ENCODE results near the gene HBS1L.
A peak's percentile ranks its signal among the peaks of the same experiment; 100 is the strongest.

HBS1L gene

GRCh38 chr6:135089901-135090300, 35.3 kb upstream of the HBS1L start:
- Histone ChIP-seq H3K27me3 (ENCODE audit: control insufficient read depth in 2 of 2, insufficient read depth in 2 of 2, low read length in 2 of 2) (no peaks in the 10 kb centered on the region), H3K9ac (ENCODE audit: low read depth in 1 of 2, low read length in 2 of 2) (no peak overlapping the region), H3K9me3 (ENCODE audit: control insufficient read depth in 2 of 2, low read length in 2 of 2) (no peaks in the 10 kb centered on the region), H3K4me1 (ENCODE audit: control insufficient read depth in 2 of 2, insufficient read depth in 2 of 2, low read length in 2 of 2) (no peaks in the 10 kb centered on the region), H3K4me3 (ENCODE audit: low read length in 2 of 2) (no peak overlapping the region), H3K36me3 (ENCODE audit: control insufficient read depth in 2 of 2, insufficient read depth in 2 of 2, low read length in 2 of 2) (no peaks in the 10 kb centered on the region), H3K27ac (ENCODE audit: low read depth in 2 of 2, low read length in 2 of 2) (no peak overlapping the region)

GRCh38 chr6:135088818-135089809, 34.5 kb upstream of the HBS1L start:
- Histone ChIP-seq H3K27ac (ENCODE audit: low read depth in 2 of 2, low read length in 2 of 2) (no peak overlapping the region), H3K27me3 (ENCODE audit: control insufficient read depth in 2 of 2, insufficient read depth in 2 of 2, low read length in 2 of 2) (no peaks in the 10 kb centered on the region), H3K9me3 (ENCODE audit: control insufficient read depth in 2 of 2, low read length in 2 of 2) (no peaks in the 10 kb centered on the region), H3K9ac (ENCODE audit: low read depth in 1 of 2, low read length in 2 of 2) (no peak overlapping the region), H3K36me3 (ENCODE audit: control insufficient read depth in 2 of 2, insufficient read depth in 2 of 2, low read length in 2 of 2) (no peaks in the 10 kb centered on the region), H3K4me3 (ENCODE audit: low read length in 2 of 2) (peak overlapping the region in 1 of 2 donors; percentile 63), H3K4me1 (ENCODE audit: control insufficient read depth in 2 of 2, insufficient read depth in 2 of 2, low read length in 2 of 2) (no peaks in the 10 kb centered on the region)

- Histone ChIP-seq H3K4me3 (ENCODE audit: low read length in 2 of 2) (no peak overlapping the region), H3K27ac (ENCODE audit: low read depth in 2 of 2, low read length in 2 of 2) (no peak overlapping the region), H3K4me1 (ENCODE audit: control insufficient read depth in 2 of 2, insufficient read depth in 2 of 2, low read length in 2 of 2) (no peaks in the 10 kb centered on the region)
These were observed 33.7 kb upstream of the HBS1L start for GRCh38 chr6:135088281-135088680.

GRCh38 chr6:135087803-135088202, 33.2 kb upstream of the HBS1L start:
- H3K9ac ChIP-seq (ENCODE audit: low read depth in 1 of 2, low read length in 2 of 2) = no peak overlapping the region
- no peaks in the 10 kb centered on the region for H3K9me3 ChIP-seq (ENCODE audit: control insufficient read depth in 2 of 2, low read length in 2 of 2)
- no peak overlapping the region for H3K4me3 ChIP-seq (ENCODE audit: low read length in 2 of 2)
- H3K27ac ChIP-seq (ENCODE audit: low read depth in 2 of 2, low read length in 2 of 2) = no peak overlapping the region
- H3K27me3 ChIP-seq (ENCODE audit: control insufficient read depth in 2 of 2, insufficient read depth in 2 of 2, low read length in 2 of 2) = no peaks in the 10 kb centered on the region
- H3K4me1 ChIP-seq (ENCODE audit: control insufficient read depth in 2 of 2, insufficient read depth in 2 of 2, low read length in 2 of 2) = no peaks in the 10 kb centered on the region
- H3K36me3 ChIP-seq (ENCODE audit: control insufficient read depth in 2 of 2, insufficient read depth in 2 of 2, low read length in 2 of 2) = no peaks in the 10 kb centered on the region

More at GRCh38 chr6:135088281-135088680, 33.7 kb upstream of the HBS1L start:
- Histone ChIP-seq H3K36me3 (ENCODE audit: control insufficient read depth in 2 of 2, insufficient read depth in 2 of 2, low read length in 2 of 2) (no peaks in the 10 kb centered on the region), H3K9ac (ENCODE audit: low read depth in 1 of 2, low read length in 2 of 2) (no peak overlapping the region), H3K27me3 (ENCODE audit: control insufficient read depth in 2 of 2, insufficient read depth in 2 of 2, low read length in 2 of 2) (no peaks in the 10 kb centered on the region), H3K9me3 (ENCODE audit: control insufficient read depth in 2 of 2, low read length in 2 of 2) (no peaks in the 10 kb centered on the region)

GRCh38 chr6:135087403-135087802, 32.8 kb upstream of the HBS1L start:
- H3K4me1 ChIP-seq (ENCODE audit: control insufficient read depth in 2 of 2, insufficient read depth in 2 of 2, low read length in 2 of 2) = no peaks in the 10 kb centered on the region
- H3K36me3 ChIP-seq (ENCODE audit: control insufficient read depth in 2 of 2, insufficient read depth in 2 of 2, low read length in 2 of 2) = no peaks in the 10 kb centered on the region
- H3K27ac ChIP-seq (ENCODE audit: low read depth in 2 of 2, low read length in 2 of 2) = no peak overlapping the region
- no peak overlapping the region for H3K9ac ChIP-seq (ENCODE audit: low read depth in 1 of 2, low read length in 2 of 2)
- H3K9me3 ChIP-seq (ENCODE audit: control insufficient read depth in 2 of 2, low read length in 2 of 2) = no peaks in the 10 kb centered on the region
- no peak overlapping the region for H3K4me3 ChIP-seq (ENCODE audit: low read length in 2 of 2)
- no peaks in the 10 kb centered on the region for H3K27me3 ChIP-seq (ENCODE audit: control insufficient read depth in 2 of 2, insufficient read depth in 2 of 2, low read length in 2 of 2)

- H3K4me3 ChIP-seq (ENCODE audit: low read length in 2 of 2) = peak overlapping the region in 1 of 2 donors; percentile 7
- H3K4me1 ChIP-seq (ENCODE audit: control insufficient read depth in 2 of 2, insufficient read depth in 2 of 2, low read length in 2 of 2) = no peaks in the 10 kb centered on the region
- no peaks in the 10 kb centered on the region for H3K27me3 ChIP-seq (ENCODE audit: control insufficient read depth in 2 of 2, insufficient read depth in 2 of 2, low read length in 2 of 2)
- H3K27ac ChIP-seq (ENCODE audit: low read depth in 2 of 2, low read length in 2 of 2) = no peak overlapping the region
- no peaks in the 10 kb centered on the region for H3K36me3 ChIP-seq (ENCODE audit: control insufficient read depth in 2 of 2, insufficient read depth in 2 of 2, low read length in 2 of 2)
- no peaks in the 10 kb centered on the region for H3K9me3 ChIP-seq (ENCODE audit: control insufficient read depth in 2 of 2, low read length in 2 of 2)
- H3K9ac ChIP-seq (ENCODE audit: low read depth in 1 of 2, low read length in 2 of 2) = no peak overlapping the region
These were observed 31.8 kb upstream of the HBS1L start for GRCh38 chr6:135086414-135086764.

GRCh38 chr6:135085700-135086413, 31.2 kb upstream of the HBS1L start:
- Histone ChIP-seq H3K4me1 (ENCODE audit: control insufficient read depth in 2 of 2, insufficient read depth in 2 of 2, low read length in 2 of 2) (no peaks in the 10 kb centered on the region), H3K9me3 (ENCODE audit: control insufficient read depth in 2 of 2, low read length in 2 of 2) (no peaks in the 10 kb centered on the region), H3K9ac (ENCODE audit: low read depth in 1 of 2, low read length in 2 of 2) (no peak overlapping the region), H3K27ac (ENCODE audit: low read depth in 2 of 2, low read length in 2 of 2) (no peak overlapping the region), H3K27me3 (ENCODE audit: control insufficient read depth in 2 of 2, insufficient read depth in 2 of 2, low read length in 2 of 2) (no peaks in the 10 kb centered on the region), H3K4me3 (ENCODE audit: low read length in 2 of 2) (peak overlapping the region in 1 of 2 donors; percentile 7), H3K36me3 (ENCODE audit: control insufficient read depth in 2 of 2, insufficient read depth in 2 of 2, low read length in 2 of 2) (no peaks in the 10 kb centered on the region)

- no peaks in the 10 kb centered on the region for H3K4me1 ChIP-seq (ENCODE audit: control insufficient read depth in 2 of 2, insufficient read depth in 2 of 2, low read length in 2 of 2)
- H3K4me3 ChIP-seq (ENCODE audit: low read length in 2 of 2) = no peak overlapping the region
- H3K27ac ChIP-seq (ENCODE audit: low read depth in 2 of 2, low read length in 2 of 2) = no peak overlapping the region
- H3K9me3 ChIP-seq (ENCODE audit: control insufficient read depth in 2 of 2, low read length in 2 of 2) = no peaks in the 10 kb centered on the region
- no peaks in the 10 kb centered on the region for H3K27me3 ChIP-seq (ENCODE audit: control insufficient read depth in 2 of 2, insufficient read depth in 2 of 2, low read length in 2 of 2)
- H3K36me3 ChIP-seq (ENCODE audit: control insufficient read depth in 2 of 2, insufficient read depth in 2 of 2, low read length in 2 of 2) = no peaks in the 10 kb centered on the region
- H3K9ac ChIP-seq (ENCODE audit: low read depth in 1 of 2, low read length in 2 of 2) = no peak overlapping the region
These were observed 30.3 kb upstream of the HBS1L start for GRCh38 chr6:135084916-135085269.

GRCh38 chr6:135084001-135084915, 29.6 kb upstream of the HBS1L start:
- H3K27ac ChIP-seq (ENCODE audit: low read depth in 2 of 2, low read length in 2 of 2) = no peak overlapping the region
- no peaks in the 10 kb centered on the region for H3K4me1 ChIP-seq (ENCODE audit: control insufficient read depth in 2 of 2, insufficient read depth in 2 of 2, low read length in 2 of 2)
- no peaks in the 10 kb centered on the region for H3K36me3 ChIP-seq (ENCODE audit: control insufficient read depth in 2 of 2, insufficient read depth in 2 of 2, low read length in 2 of 2)
- H3K9ac ChIP-seq (ENCODE audit: low read depth in 1 of 2, low read length in 2 of 2) = no peak overlapping the region
- no peaks in the 10 kb centered on the region for H3K27me3 ChIP-seq (ENCODE audit: control insufficient read depth in 2 of 2, insufficient read depth in 2 of 2, low read length in 2 of 2)
- no peak overlapping the region for H3K4me3 ChIP-seq (ENCODE audit: low read length in 2 of 2)
- no peaks in the 10 kb centered on the region for H3K9me3 ChIP-seq (ENCODE audit: control insufficient read depth in 2 of 2, low read length in 2 of 2)

All from mucosa of rectum (tissue), 2 donors.